HCT116 (cell line): ENCODE results near the gene CNTN4. TPM values are rescaled to one million over a fixed set of nuclear protein-coding genes. Genes with fewer than 3 reads are reported as not detected.

Experiments used
- ATAC-seq: fragments of 200-7000 bp; cut with Tn5 transposase; 2 replicates; pipeline ENCODE4 v1.9.1; 2020; ENCODE audit warnings: mild to moderate bottlenecking, moderate library complexity
- BruUV-seq: library from RNA; stranded (reverse); fragments of 400-500 nt; replicated peaks from 2 replicates; lab custom pipeline; 2021; lab: Mats Ljungman, UMichigan
- CTCF ChIA-PET: fragments of 300-600 bp; sonication (Branson Sonifier 250); formaldehyde crosslinking; loops from one replicate; lab custom pipeline; 2021; ENCODE audit warnings: antibody characterized with exemption; lab: Charles Lee
- POLR2A ChIA-PET: fragments of 300-600, 350-600 bp; sonication (Branson Sonifier 250); formaldehyde crosslinking; loops from one replicate; lab custom pipeline; 2021; ENCODE audit warnings: antibody characterized with exemption; lab: Charles Lee
- RAD21 ChIA-PET, 2 experiments: fragments of 300-600 bp; sonication (Branson Sonifier 250); formaldehyde crosslinking; loops; one replicate each; lab custom pipeline; 2023; ENCODE audit warnings: low total read pairs in 2 of 2; ENCODE audit not compliant: uncharacterized antibody in 2 of 2, unreplicated experiment in 2 of 2, low non-redundant PET in 1 of 2; lab: Charles Lee
- DNase-seq: peaks from one replicate; pipeline ENCODE4 v3.0.0-alpha.2; 2010; ENCODE audit warnings: low read depth, low spot score
- H2AFZ ChIP-seq: fragments of 200-600 bp; shearing (Covaris generic), sonication (generic); 2 replicates; pipeline ENCODE4 v1.6.1; 2017; ENCODE audit warnings: low read depth, mixed run types, mixed read lengths, antibody characterized with exemption, low read length; ENCODE audit not compliant: poor library complexity, severe bottlenecking
- H3K27ac ChIP-seq: 2 replicates; pipeline ENCODE4 v1.5.1; 2012; ENCODE audit warnings: low read depth, low read length
- H3K27me3 ChIP-seq: fragments of 200-600 bp; sonication (generic); 2 replicates; pipeline ENCODE4 v1.6.1; 2016; ENCODE audit warnings: mixed run types, low read length, mixed read lengths; ENCODE audit not compliant: insufficient read depth
- H3K36me3 ChIP-seq, 2 experiments: fragments of 200-500 bp in 1 of 2; fragments of 200-600 bp in 1 of 2; sonication (Bioruptor generic) in 1 of 2; sonication (generic) in 1 of 2; 2 replicates each; pipeline versions ENCODE4 v1.5.1 to v1.6.1; 2014 to 2016; ENCODE audit warnings: low read length in 2 of 2, inconsistent platforms in 1 of 2, mixed read lengths in 1 of 2, mixed run types in 1 of 2; ENCODE audit not compliant: insufficient read depth in 2 of 2, control insufficient read depth in 1 of 2
- H3K4me1 ChIP-seq, 2 experiments: fragments of 200-600 bp in 1 of 2; sonication (generic) in 1 of 2; 2 replicates each; pipeline versions ENCODE4 v1.5.1 to v1.6.1; 2012 to 2017; ENCODE audit warnings: low read length in 2 of 2, inconsistent platforms in 1 of 2, mild to moderate bottlenecking in 1 of 2, mixed read lengths in 1 of 2, mixed run types in 1 of 2, moderate library complexity in 1 of 2; ENCODE audit not compliant: insufficient read depth in 2 of 2, control insufficient read depth in 1 of 2
- H3K4me2 ChIP-seq: fragments of 200-600 bp; sonication (generic); 2 replicates; pipeline ENCODE4 v1.6.1; 2017; ENCODE audit warnings: mixed run types, low read length, mixed read lengths
- H3K4me3 ChIP-seq, 2 experiments: fragments of 200-600 bp in 1 of 2; sonication (generic) in 1 of 2; replicated peaks in 1 of 2; 2 replicates each; pipeline ENCODE4 v1.5.1; 2011 to 2016; ENCODE audit warnings: low read length in 2 of 2, control low read depth in 1 of 2, low read depth in 1 of 2, mild to moderate bottlenecking in 1 of 2, mixed read lengths in 1 of 2, mixed run types in 1 of 2
- H3K79me2 ChIP-seq: fragments of 200-600 bp; sonication (generic); 2 replicates; pipeline ENCODE4 v1.6.1; 2017; ENCODE audit warnings: mild to moderate bottlenecking, mixed run types, low read length, moderate library complexity, mixed read lengths; ENCODE audit not compliant: insufficient read depth
- H3K9ac ChIP-seq: fragments of 200-600 bp; sonication (generic); 2 replicates; pipeline ENCODE4 v1.6.1; 2016; ENCODE audit warnings: low read length, mixed read lengths
- H3K9me2 ChIP-seq: fragments of 200-600 bp; sonication (generic), shearing (Covaris generic); 2 replicates; pipeline ENCODE4 v1.6.1; 2017; ENCODE audit warnings: mixed run types, mild to moderate bottlenecking, moderate library complexity; ENCODE audit not compliant: insufficient read depth
- H3K9me3 ChIP-seq, 2 experiments: fragments of 200-500 bp in 1 of 2; fragments of 200-600 bp in 1 of 2; sonication (Bioruptor generic) in 1 of 2; sonication (generic) in 1 of 2; 2 replicates each; pipeline ENCODE4 v1.6.1; 2014 to 2017; ENCODE audit warnings: low read length in 2 of 2, mixed read lengths in 2 of 2, inconsistent platforms in 1 of 2, low read depth in 1 of 2, mild to moderate bottlenecking in 1 of 2, mixed run types in 1 of 2, moderate library complexity in 1 of 2; ENCODE audit not compliant: control insufficient read depth in 1 of 2, insufficient read depth in 1 of 2
- H4K20me1 ChIP-seq: fragments of 200-600 bp; sonication (generic), shearing (Covaris generic); 2 replicates; pipeline ENCODE4 v1.6.1; 2017; ENCODE audit warnings: mixed run types, mild to moderate bottlenecking, moderate library complexity; ENCODE audit not compliant: insufficient read depth
- CBX3 ChIP-seq: IDR thresholded peaks from 2 replicates; pipeline ENCODE4 v1.6.1; 2012; ENCODE audit warnings: low read depth
- CEBPB ChIP-seq: IDR thresholded peaks from 2 replicates; pipeline ENCODE4 v1.6.1; 2012; ENCODE audit warnings: low read depth
- EGR1 ChIP-seq: IDR thresholded peaks from 2 replicates; pipeline ENCODE4 v1.6.1; 2012; ENCODE audit warnings: low read depth
- ELF1 ChIP-seq: IDR thresholded peaks from 2 replicates; pipeline ENCODE4 v1.6.1; 2012; ENCODE audit warnings: low read depth, borderline replicate concordance
- EZH2 ChIP-seq: fragments of 200-600 bp; sonication (generic); IDR thresholded peaks from 2 replicates; pipeline ENCODE4 v1.6.1; 2017; ENCODE audit warnings: antibody characterized with exemption, mixed run types
- EZH2phosphoT487 ChIP-seq: fragments of 200-600 bp; IDR thresholded peaks from 2 replicates; pipeline ENCODE4 v1.6.1; 2018; ENCODE audit warnings: antibody characterized with exemption, borderline replicate concordance
- FOSL1 ChIP-seq: IDR thresholded peaks from 2 replicates; pipeline ENCODE4 v1.6.1; 2012; ENCODE audit warnings: low read depth
- POLR2A ChIP-seq: IDR thresholded peaks from 2 replicates; pipeline ENCODE4 v1.7.0; 2011; ENCODE audit warnings: borderline replicate concordance; ENCODE audit not compliant: insufficient read depth, insufficient read length; ENCODE audit errors: extremely low read depth
- RAD21 ChIP-seq: IDR thresholded peaks from 2 replicates; pipeline ENCODE4 v1.6.1; 2012; ENCODE audit warnings: low read depth, mild to moderate bottlenecking
- REST ChIP-seq: IDR thresholded peaks from 2 replicates; pipeline ENCODE4 v1.6.1; 2012; ENCODE audit warnings: low read depth
- SIN3A ChIP-seq: IDR thresholded peaks from 2 replicates; pipeline ENCODE4 v1.6.1; 2012; ENCODE audit warnings: low read depth
- SP1 ChIP-seq: IDR thresholded peaks from 2 replicates; pipeline ENCODE4 v1.6.1; 2012; ENCODE audit warnings: low read depth
- SRF ChIP-seq: IDR thresholded peaks from 2 replicates; pipeline ENCODE4 v1.6.1; 2012; ENCODE audit warnings: low read depth
- TCF7L2 ChIP-seq: IDR thresholded peaks from 2 replicates; pipeline ENCODE4 v1.7.0; 2011; ENCODE audit warnings: borderline replicate concordance, inconsistent platforms; ENCODE audit not compliant: insufficient read depth, insufficient read length; ENCODE audit errors: extremely low read depth
- ZFX ChIP-seq: fragments of 450-650 bp; IDR thresholded peaks from 2 replicates; pipeline ENCODE4 v1.6.1; 2017
- ZNF274 ChIP-seq: fragments of 200-500 bp; sonication (Bioruptor generic); IDR thresholded peaks from 2 replicates; pipeline ENCODE4 v1.6.1; 2014; ENCODE audit warnings: mild to moderate bottlenecking, low read depth, low read length, inconsistent platforms
- intact Hi-C: fragments of 100-400 bp; cut with micrococcal nuclease; formaldehyde crosslinking; loops from 2 replicates; pipeline ENCODE4 v1.10.0; 2022
- total RNA-seq: library from RNA; stranded (reverse); gene quantifications from one replicate; pipeline ENCODE4 v1.2.1, GENCODE V29; 2021; ENCODE audit not compliant: unreplicated experiment
- TF ChIP-seq, protein P1 (sequence below): IDR thresholded peaks from 2 replicates; pipeline ENCODE4 v1.6.1; 2011; ENCODE audit warnings: mild to moderate bottlenecking, low read length, moderate library complexity; ENCODE audit not compliant: insufficient replicate concordance; ENCODE audit errors: extremely low read depth
- TF ChIP-seq, protein P2 (sequence below): IDR thresholded peaks from 2 replicates; pipeline ENCODE4 v1.6.1; 2012

Gene CNTN4
- total RNA-seq, 1 experiment from 2014 or later: not detected

- intact Hi-C loops: no loop called here
- ATAC-seq (no peak), DNase-seq (no peak)
- no peaks in the 10 kb centered on the region for H3K36me3 ChIP-seq
- H3K27ac ChIP-seq: no peak overlapping the region
- BruUV-seq: no TSS peak
- no peak overlapping the region for H2AFZ ChIP-seq
- ChIA-PET CTCF (no interaction called here), POLR2A (no interaction called here), RAD21 (no interaction called here)
- no peaks in the 10 kb centered on the region for H3K27me3 ChIP-seq
- H4K20me1 ChIP-seq: no peaks in the 10 kb centered on the region
- H3K4me3 ChIP-seq: no peak overlapping the region
- H3K4me2 ChIP-seq: no peak overlapping the region
- no peaks in the 10 kb centered on the region for H3K79me2 ChIP-seq
- H3K9me3 ChIP-seq: peaks cover 0 to 11% of the 10 kb centered on the region in 2 experiments; a peak in 2 of 4 replicates
- no peaks in the 10 kb centered on the region for H3K4me1 ChIP-seq
- no peak for TF ChIP-seq EZH2
- TF ChIP-seq FOSL1: no peak
- no peak for TF ChIP-seq SIN3A
- no peak for TF ChIP-seq REST
- TF ChIP-seq CEBPB: no peak
- no peak for TF ChIP-seq ZFX
- no peak for TF ChIP-seq CBX3
- TF ChIP-seq ZNF274: no peak
- TF ChIP-seq SP1: no peak
- TF ChIP-seq, protein P1, sequence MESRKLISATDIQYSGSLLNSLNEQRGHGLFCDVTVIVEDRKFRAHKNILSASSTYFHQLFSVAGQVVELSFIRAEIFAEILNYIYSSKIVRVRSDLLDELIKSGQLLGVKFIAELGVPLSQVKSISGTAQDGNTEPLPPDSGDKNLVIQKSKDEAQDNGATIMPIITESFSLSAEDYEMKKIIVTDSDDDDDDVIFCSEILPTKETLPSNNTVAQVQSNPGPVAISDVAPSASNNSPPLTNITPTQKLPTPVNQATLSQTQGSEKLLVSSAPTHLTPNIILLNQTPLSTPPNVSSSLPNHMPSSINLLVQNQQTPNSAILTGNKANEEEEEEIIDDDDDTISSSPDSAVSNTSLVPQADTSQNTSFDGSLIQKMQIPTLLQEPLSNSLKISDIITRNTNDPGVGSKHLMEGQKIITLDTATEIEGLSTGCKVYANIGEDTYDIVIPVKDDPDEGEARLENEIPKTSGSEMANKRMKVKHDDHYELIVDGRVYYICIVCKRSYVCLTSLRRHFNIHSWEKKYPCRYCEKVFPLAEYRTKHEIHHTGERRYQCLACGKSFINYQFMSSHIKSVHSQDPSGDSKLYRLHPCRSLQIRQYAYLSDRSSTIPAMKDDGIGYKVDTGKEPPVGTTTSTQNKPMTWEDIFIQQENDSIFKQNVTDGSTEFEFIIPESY: no peak
- no peak for TF ChIP-seq POLR2A
- TF ChIP-seq SRF: no peak
- TF ChIP-seq, protein P2, sequence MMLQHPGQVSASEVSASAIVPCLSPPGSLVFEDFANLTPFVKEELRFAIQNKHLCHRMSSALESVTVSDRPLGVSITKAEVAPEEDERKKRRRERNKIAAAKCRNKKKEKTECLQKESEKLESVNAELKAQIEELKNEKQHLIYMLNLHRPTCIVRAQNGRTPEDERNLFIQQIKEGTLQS: no peak
- no peak for TF ChIP-seq EGR1
- no peak for TF ChIP-seq EZH2phosphoT487
- no peak for TF ChIP-seq ELF1
- no peak for TF ChIP-seq TCF7L2
- TF ChIP-seq RAD21: no peak
- H3K9me2 ChIP-seq: no peaks in the 10 kb centered on the region
- no peak overlapping the region for H3K9ac ChIP-seq
These were observed 470.3 kb downstream of the CNTN4 start for GRCh38 chr3:2568929-2569328.
